Stimulated activated CD4-positive, alpha-beta T cell treated with anti-CD3 and anti-CD28 coated beads, Interleukin-15, amount 100 ng/mL, for 1 hour (primary cell): ENCODE results near the gene RRP1.

Experiments
- DNase-seq, 2 donors: peaks; one replicate each; pipeline ENCODE4 v3.0.0-alpha.2; 2020; ENCODE audit warnings: low read depth in 1 of 2, low spot score in 1 of 2

The RRP1 gene

GRCh38 chr21:43758111-43758641, 31.2 kb upstream of the RRP1 start:
- DNase-seq = no peak

DNA sequence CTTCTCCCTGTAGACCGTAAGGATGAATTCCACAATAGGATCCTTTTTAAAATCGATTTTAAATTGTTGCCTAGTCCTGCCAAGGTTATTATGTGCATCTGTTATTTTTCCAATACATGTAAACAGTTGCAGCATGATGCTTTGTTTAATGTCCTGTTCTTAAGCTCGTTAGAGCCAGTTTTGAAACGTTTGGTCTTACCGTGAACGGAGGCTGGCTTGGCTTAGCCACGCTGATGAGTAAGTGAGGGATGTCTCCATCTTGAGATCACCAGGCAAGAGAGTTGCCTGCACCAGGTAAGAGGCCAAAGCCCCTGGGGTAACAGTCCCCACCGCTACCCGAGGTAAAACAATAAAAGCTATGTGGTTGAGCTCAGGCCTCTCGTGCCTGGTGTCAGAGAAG, 30.6 kb upstream of the RRP1 start:
- DNase-seq = no peak

GRCh38 chr21:43759651-43760050, 29.7 kb upstream of the RRP1 start:
- no peak for DNase-seq

- no peak for DNase-seq
These were observed 28.9 kb upstream of the RRP1 start for GRCh38 chr21:43760391-43760958.

DNA sequence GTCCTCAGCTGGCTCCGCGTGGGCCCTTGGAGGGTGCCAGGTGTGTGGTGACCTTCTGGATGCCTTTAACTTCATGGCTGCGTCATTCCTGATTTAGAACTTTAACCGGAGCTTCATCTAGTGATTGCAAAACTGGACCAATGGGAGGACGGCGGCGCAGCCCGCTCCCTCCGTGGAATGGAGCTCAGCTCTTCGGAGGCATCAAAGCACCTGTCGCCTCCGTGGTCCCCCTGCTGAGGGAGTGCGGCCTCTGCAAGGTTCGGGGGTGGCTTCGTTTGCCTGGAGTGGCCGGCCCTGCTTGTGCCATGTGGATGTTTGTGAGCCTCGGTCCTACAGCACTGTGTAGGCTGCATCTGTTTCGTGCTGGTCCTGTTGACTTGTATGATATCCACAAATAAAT, 27.5 kb upstream of the RRP1 start:
- DNase-seq = no peak

DNA sequence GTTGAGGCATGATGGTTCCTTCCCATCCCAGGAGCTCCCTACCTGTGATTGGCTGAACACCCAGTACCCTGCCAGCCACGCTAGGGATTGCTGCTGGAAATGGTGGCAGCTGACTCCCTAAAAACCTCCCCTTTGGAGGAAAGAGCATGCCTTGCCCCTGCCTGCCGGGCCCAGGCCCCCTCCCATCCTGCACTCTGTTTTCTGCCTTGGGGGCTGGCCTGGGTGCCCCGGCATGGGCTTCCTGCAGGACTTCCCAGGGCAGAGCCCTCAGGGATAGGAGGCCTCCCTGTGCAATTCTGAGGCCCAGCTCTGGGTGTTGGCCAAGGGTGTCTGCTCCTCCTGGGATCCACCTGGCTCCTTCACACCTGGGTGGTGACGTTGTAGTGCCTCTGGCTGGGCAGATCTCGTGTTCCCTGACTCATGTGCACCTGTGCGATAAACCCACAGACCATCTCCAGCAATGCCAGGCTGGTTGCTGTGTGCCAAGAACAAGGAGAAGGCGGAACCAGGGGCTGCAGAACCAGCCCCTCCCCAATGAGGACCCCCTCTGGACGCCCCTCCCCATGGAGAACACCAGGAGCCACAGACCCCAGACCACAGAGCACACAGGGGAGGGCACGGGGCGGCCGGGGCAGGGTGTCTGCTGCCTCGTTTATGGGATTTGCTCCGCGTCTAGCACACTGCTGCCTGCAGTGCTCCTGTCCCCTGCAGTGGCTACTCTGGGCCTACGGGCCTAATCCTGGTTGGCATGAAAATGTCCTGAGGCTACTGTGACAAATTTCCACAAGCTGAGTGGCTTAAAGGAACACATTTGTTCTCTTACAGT, 26.9 kb upstream of the RRP1 start:
- no peak for DNase-seq

DNA sequence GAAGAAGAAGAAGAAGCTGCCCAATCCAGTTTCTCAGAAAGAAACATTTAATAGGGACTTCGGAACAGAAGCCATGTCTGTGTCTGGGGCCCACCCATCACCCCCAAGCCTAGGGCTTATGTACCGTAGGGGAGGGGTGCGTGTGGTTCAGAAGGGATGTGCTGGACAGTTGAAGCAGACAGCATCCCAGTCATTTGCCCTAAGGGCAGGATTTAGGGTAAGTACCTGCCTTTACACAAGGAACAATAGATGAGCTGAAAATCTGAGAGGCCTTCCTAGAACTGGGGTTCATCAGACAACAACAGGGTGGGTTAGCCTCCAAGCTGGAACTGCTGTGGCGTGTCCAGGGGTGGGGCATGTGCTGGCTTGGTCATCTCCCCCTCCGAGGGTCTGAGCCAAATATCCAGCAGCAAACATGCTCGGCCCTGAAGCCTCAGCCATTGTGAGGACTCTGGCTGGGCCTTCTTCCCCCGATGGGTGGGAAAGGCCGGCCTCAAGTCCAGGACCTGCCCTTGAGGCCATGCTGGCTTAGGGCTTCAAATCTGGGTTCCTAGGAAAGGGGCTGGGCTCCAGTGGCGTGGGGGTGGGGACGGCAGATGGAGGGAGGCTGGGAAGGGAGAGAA, 25.4 kb upstream of the RRP1 start:
- DNase-seq = no peak

DNA sequence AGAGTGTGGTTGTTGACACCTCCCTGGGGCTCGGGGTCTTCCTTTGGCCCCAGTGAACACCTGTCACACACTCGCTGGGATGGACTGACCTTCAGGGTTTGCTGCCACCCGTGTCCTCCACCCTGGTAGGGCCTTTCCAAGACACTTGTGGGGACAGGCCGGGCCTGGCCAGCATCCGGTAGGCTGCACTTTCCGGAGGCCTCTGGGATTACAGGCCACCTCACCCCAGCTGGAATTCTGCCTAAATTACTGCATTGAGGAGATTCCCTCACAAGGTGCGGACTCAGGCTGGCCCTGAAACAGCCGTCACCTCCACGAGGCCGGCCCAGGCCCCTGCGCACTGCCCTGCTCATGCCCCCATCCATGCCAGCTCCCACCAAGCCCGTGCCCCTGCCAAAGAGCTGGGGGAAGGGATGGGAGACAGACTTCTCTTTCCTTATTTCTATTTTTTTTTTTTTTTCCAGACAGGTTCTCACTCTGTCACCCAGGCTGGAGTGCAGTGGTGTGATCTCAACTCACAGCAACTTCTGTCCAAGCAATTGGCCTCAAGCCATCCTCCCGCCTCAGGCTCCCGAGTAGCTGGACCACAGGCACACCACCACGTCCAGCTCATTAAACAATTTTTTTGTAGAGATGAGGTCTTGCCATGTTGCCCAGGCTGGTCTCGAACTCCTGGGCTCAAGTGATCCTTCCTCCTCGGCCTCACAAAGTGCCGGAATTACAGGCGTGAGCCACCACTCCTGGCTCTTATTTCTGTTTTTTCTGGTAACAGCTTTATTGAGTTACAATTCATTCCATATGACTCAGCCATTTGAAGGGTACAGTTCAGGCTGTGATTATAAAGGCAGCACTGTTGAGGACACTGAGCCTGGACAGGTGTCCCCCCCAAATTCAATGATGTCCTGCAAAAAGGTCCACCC, 24.5 kb upstream of the RRP1 start:
- DNase-seq = no peak

DNA sequence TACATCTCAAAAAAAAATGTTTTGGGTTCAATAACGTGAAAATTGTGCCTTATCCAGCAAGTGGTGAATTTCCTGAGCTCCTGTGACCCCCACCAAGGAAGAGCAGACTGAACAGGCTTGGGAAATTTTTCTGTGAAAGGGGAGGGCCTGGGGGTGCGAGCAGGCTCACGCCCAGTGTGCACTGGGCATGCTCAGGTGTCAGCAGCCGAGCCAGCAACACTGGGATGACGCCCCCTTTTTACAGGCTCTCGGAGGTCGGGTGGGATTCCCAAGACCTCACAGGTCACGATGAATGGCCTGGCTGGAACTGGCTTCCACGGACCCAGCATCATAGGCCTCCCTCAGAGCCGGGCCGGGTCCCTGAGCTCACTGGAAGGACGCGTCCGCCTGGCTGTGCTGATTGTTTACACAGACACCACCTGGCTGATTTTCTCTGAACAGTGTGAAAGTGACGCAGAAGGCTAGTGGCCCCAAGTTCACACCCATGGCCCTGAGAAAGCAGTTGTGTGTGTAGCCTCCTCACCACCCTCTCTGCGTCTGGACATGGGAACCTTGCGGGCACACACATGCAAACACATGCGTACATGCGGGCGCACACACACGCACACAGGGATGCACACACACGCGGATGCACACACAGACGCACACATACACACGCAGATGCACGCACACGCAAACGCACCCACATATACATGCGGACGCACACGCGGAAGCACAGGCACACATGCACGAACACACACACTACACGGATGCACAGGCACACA, 22.5 kb upstream of the RRP1 start:
- no peak for DNase-seq

DNA sequence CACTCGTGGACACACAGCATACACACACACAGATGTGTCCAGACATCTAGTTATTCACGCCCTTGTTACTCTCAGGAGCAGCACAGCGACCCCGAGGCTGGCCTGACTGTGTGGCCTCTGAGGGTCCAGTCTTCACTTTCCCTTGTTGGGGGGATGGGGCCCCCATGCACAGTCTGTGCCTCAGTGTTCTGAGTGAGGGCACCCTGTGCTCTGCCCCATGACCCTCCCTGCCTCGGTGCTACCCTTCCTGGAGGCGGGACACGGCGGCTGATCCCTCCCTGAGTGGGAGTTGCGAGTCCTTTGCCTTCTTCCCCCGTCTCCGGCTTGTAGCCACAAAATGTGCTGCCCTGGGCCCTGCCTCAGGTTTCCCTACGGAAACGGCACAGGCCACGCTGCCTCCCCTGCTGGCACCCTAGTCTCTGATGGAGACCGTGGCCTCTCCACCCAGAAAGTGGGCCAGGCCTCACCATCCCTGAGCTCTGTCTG, 21.8 kb upstream of the RRP1 start:
- no peak for DNase-seq

GRCh38 chr21:43767984-43768867, 21.2 kb upstream of the RRP1 start:
- DNase-seq = no peak

GRCh38 chr21:43768868-43769167, 20.6 kb upstream of the RRP1 start:
- no peak for DNase-seq

DNA sequence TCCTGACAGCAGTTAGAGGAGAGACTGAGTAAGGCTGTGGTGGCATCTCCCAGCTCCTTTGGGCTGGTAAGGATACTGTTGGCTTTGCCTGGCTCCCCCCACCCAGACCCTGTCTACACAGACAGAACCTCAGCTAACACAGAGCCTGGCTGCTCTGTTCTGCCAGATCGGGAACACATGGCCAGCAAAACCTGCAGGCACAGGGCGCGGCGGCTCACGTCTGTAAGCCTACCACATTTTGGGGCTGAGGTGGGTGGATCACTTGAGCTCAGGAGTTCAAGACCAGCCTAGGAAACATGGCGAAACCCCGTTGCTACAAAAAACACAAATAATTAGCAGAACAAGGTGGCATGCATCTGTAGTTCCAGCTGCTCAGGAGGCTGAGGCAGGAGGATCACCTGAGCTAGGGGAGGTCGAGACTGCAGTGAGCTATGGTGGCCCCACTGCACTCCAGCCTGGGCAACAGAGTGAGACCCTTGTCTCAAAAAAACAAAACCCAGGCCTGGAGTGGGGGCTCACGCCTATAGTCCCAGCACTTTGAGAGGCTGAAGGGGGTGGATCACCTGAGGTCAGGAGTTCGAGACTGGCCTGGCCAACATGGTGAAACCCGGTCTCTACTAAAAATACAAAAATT, 19.9 kb upstream of the RRP1 start:
- DNase-seq = no peak

GRCh38 chr21:43770066-43770655, 19.2 kb upstream of the RRP1 start:
- DNase-seq = no peak

DNA sequence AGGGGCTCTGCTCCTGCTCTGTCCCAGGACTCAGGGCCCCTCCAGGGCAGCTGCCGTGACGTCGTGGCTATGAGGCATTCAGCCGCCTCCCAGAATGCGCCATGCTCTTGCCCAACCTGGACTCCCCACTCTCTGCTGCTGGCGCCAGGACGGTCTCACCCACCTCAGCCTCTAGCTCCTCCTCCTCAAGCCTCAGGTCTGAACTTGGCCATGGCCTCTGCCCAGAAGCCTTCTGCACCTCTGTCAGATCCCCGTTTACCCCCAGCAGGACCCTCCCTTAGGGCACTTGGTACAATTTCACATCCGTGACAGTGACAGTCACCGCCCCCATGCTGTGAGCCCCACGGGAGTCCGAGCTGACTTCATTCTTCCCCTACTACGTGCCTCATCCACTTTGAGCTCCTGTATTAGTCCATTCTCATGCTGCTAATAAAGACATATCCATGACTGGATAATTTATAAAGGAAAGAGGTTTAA, 18.1 kb upstream of the RRP1 start:
- DNase-seq = no peak

DNA sequence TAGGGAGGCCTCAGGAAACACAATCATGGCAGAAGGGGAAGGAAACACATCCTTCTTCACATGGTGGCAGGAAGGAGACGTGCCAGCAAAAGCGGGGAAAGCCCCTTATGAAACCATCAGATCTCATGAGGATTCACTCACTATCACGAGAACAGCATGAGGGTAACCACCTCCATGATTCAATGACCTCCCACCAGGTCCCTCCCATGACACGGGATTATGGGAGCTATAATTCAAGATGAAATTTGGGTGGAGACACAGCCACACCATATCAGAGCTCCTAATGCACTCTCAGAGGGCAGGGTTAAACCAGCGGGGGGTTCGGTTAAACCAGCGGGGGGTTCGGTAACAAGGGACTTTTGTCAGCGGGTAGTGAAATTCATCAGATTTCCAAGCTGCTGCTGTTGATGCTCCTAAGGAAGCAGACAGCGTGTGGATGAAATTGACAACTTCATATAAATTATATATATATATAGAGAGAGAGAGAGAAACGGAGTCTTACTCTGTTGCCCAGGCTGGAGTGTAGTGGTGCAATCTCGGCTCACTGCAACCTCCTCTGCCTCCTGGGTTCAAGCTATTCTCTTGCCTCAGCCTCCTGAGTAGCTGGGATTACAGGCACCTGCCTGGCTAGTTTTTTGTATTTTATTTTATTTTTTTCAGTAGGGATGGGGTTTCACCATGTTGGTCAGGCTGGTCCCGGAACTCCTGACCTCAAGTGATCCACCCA, 17.5 kb upstream of the RRP1 start:
- DNase-seq = no peak

- DNase-seq = no peak
These were observed 17.0 kb upstream of the RRP1 start for GRCh38 chr21:43772425-43772821.

DNA sequence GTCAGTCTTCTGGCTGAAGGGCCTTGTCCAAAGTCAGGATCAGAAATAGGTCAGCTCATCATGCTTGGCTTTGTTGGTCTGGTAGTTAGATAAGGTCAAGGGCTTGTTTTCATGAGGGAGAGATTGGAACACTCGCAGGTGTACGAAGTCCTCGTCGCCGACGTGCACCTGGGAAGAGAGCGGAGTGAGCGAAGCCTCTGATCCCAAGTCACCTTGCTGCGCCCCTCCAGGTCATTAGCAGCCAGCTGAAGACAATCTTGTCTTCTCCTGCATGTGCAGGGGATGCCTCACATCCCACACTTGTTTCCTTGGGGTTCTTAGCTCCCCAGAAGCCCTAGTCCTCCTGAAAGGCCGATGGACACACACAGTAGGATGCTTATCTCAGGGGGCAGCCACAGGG, 15.2 kb upstream of the RRP1 start:
- no peak for DNase-seq
